ENCODE results near the gene RET.

GRCh38 chr10:43093423-43094076, 16.7 kb downstream of the RET start:
- TF ChIP-seq, protein P1, sequence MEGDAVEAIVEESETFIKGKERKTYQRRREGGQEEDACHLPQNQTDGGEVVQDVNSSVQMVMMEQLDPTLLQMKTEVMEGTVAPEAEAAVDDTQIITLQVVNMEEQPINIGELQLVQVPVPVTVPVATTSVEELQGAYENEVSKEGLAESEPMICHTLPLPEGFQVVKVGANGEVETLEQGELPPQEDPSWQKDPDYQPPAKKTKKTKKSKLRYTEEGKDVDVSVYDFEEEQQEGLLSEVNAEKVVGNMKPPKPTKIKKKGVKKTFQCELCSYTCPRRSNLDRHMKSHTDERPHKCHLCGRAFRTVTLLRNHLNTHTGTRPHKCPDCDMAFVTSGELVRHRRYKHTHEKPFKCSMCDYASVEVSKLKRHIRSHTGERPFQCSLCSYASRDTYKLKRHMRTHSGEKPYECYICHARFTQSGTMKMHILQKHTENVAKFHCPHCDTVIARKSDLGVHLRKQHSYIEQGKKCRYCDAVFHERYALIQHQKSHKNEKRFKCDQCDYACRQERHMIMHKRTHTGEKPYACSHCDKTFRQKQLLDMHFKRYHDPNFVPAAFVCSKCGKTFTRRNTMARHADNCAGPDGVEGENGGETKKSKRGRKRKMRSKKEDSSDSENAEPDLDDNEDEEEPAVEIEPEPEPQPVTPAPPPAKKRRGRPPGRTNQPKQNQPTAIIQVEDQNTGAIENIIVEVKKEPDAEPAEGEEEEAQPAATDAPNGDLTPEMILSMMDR (IDR thresholded peaks at IDR 0.05 in 4 of 5, conservative IDR thresholded peaks at IDR 0.05 in 1 of 5), result no peak
- TF ChIP-seq POLR2A (IDR thresholded peaks at IDR 0.05), result no peak
